Endometrial microvascular endothelial cells (primary cell): ENCODE data around the gene SPN. TPM values are rescaled to one million over a fixed set of nuclear protein-coding genes. Genes with fewer than 3 reads are reported as not detected.
"Not testable (repeated sequence)": the region's sequence is repeated elsewhere in the genome, so short reads cannot be mapped to it uniquely, and the experiment has no call there.

Source experiments
- in situ Hi-C: cut with HindIII; loops from 2 replicates; pipeline ENCODE4 v1.10.0; 2017; ENCODE audit warnings: low sequenced_read_pairs, low pct_unique_long_range_greater_than_20kb; ENCODE audit errors: inconsistent ontology term
- total RNA-seq: library from RNA; depleted of rRNA; stranded (reverse); fragments of >200 nt; gene quantifications from one replicate; pipeline ENCODE4 v1.2.3, GENCODE V29; 2015; ENCODE audit errors: inconsistent ontology term

Gene SPN
- total RNA-seq, 1 donor from 2014 or later: not detected

GRCh38 chr16:29644338-29644857 lies 18.6 kb upstream of the SPN start:
- in situ Hi-C loops: no loop called here

DNA sequence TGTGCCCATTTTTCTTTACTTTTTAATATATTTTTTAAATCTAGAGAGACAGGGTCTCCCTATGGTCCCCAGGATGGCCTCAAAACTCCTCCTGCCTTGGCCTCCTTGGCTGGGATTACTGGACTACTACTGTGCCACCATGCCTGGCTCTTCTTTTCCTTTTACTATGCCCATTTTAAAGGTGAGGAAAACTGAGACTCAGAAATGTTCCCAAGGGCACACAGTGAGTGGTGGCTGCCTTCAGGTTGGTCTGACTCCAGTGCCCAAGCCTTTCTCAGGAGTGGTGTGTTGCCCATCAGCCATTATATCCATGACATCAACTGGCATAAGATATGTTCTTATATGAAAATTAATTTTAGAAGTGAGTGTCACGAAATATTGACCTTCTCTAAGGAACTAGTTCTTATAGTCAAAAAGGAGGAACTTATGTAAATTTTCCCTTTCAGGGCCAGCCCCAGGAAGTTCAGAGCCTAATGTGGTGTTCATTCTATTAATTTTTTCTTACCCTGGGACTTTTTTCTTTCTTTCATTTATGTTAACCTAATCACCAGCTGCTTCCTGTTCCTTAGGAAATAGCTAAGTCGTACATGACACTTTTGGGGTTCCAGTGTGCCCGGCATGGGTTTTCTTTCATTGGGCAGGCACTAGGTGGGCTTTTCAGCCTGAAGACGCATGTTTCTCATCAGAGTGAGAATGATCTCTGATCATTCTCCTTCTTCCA lies 17.9 kb upstream of the SPN start:
- in situ Hi-C loops: no loop called here

DNA sequence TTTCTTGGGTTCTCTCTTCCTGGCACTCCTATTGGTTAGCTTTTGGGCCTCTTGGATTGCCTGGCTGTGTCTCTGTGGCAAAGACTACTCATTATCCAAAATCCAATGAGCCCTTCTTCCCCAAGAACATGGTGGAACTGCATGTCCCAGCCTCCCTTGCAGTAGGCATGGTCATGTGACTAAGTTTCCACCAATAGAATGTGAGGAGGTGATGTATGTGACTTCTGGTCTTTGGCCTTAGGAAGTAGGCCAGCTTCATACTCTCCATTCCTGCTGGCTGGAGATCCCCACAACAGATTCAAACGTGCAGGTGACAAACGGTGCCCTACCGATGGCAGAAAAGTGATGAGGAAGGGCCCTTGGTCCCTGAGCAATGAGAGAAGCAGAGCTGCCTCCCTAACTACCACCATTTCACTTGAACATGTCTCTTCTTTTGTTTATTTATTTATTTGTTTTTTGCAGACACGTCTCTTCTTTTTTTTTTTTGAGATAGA lies 17.3 kb upstream of the SPN start:
- in situ Hi-C loops: no loop called here

- in situ Hi-C loops: no loop called here
Observed at GRCh38 chr16:29646947-29647346, 16.1 kb upstream of the SPN start.

DNA sequence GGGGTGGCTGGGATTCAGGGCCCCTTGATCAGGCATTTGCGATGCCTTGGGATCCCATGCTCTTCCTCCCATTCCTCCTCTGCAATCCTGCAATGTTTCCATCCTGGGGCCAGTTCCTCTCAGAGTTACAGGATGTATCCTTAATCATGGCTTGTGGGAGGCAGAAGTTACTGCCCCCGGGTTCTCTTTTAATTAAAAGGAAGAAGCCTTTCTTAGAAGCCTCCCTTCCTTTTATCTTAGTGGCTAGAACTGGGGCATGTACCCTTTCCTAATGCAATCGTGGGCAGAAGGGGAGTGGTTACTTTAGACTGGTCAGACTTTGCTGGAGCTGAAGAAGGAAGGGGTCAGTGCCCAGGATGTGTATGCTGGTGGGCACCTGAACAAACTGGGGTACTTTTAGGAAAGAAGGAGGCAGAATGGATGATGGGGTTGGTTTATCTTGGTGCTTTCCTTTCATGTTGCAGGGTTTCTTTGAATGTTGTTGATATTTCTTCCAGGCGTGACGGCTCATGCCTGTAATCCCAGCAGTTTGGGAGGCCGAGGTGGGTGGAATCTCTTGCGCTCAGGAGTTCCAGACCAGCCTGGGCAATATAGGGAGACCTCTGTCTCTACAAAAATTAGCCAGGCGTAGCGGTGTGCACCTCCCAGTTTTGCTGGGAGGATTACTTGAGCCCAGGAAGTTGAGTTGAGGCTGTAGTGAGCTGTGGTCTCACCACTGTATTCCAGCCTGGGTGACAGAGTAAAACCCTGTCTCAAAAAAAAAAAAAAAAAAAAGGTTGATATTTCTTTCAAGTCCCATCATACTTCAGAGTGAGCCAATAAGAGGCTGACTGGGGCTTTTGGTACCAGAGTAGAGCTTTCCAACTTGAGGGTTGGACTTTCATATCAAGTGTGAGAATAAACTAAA lies 13.2 kb upstream of the SPN start:
- in situ Hi-C loops: no loop called here

GRCh38 chr16:29650771-29651170 lies 12.3 kb upstream of the SPN start:
- in situ Hi-C loops: no loop called here

- in situ Hi-C loops: no loop called here
Observed at GRCh38 chr16:29651774-29652349, 11.2 kb upstream of the SPN start.

GRCh38 chr16:29653471-29653870 lies 9.6 kb upstream of the SPN start:
- in situ Hi-C loops: no loop called here

DNA sequence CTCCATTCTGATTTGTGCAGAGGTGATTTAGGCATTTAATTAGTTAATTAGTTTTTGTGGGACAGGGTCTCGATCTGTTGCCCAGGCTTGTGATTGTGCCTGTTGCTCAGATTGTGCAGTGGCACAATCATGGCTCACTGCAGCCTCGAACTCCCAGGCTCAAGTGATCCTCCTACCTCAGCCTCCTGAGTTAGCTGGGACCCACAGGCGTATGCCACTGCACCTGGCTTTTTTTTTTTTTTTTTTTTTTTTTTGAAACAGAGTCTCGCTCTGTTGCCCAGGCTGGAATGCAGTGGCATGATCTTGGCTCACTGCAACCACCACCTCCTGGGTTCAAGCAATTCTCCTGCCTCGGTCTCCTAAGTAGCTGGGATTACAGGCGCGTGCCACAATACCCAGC lies 9.2 kb upstream of the SPN start:
- in situ Hi-C loops: not testable (repeated sequence)

GRCh38 chr16:29656688-29657523 lies 6.1 kb upstream of the SPN start:
- in situ Hi-C loops: no loop called here

- in situ Hi-C loops: no loop called here
Observed at GRCh38 chr16:29658705-29659104, 4.3 kb upstream of the SPN start.

- in situ Hi-C loops: no loop called here
Observed at GRCh38 chr16:29662000-29662728, 883 bp upstream of the SPN start.

DNA sequence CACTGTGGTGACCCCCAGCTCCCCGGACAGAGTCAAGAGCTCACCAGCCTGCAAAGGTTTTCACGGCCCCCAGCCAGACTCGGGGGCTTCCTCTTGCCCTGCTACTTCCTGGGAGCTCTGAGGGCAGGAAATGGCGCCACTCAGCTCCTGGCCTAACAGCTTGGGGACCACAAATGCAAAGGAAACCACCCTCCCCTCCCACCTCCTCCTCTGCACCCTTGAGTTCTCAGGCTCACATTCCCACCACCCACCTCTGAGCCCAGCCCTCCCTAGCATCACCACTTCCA lies 375 bp upstream of the SPN start:
- in situ Hi-C loops: no loop called here

GRCh38 chr16:29663807-29664090 lies 702 bp downstream of the SPN start:
- in situ Hi-C loops: no loop called here

- in situ Hi-C loops: no loop called here
Observed at GRCh38 chr16:29664091-29664921, 1.3 kb downstream of the SPN start.

GRCh38 chr16:29665294-29666077 lies 2.4 kb downstream of the SPN start:
- in situ Hi-C loops: no loop called here

DNA sequence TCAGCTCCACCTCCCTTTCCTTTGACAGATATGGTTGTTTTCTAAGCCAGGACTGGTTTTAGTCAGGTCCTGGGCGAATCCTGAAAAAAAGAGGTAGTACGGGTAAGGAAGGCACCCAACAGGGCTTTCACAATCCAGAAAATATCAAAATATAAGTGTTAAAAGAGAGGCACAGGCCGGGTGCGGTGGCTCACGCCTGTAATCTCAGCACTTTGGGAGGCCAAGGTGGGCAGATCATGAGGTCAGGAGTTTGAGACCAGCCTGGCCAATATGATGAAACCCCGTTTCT lies 4.2 kb downstream of the SPN start:
- in situ Hi-C loops: not testable (repeated sequence)
